ENCODE results near the gene NT5C1A. TPM values are rescaled to one million over a fixed set of nuclear protein-coding genes. Genes with fewer than 3 reads are reported as not detected.

NT5C1A gene
- total RNA-seq, 3 donors from 2014 or later, result 0.29 TPM; not detected in 2

GRCh38 chr1:39638965-39639304, 33.0 kb downstream of the NT5C1A start:
- no peak for DNase-seq (ENCODE audit: low spot score in 2 of 2)
- intact Hi-C loops (cut with DNase I; ENCODE audit: low total_unique reads), result no loop called here
- peak overlapping the region; percentile 47 to 65 (median 51) for H3K4me3 ChIP-seq
- H3K4me1 ChIP-seq, result no peaks in the 10 kb centered on the region
- peak overlapping the region; percentile 40 to 73 for H3K27ac ChIP-seq
- TF ChIP-seq, protein P1, sequence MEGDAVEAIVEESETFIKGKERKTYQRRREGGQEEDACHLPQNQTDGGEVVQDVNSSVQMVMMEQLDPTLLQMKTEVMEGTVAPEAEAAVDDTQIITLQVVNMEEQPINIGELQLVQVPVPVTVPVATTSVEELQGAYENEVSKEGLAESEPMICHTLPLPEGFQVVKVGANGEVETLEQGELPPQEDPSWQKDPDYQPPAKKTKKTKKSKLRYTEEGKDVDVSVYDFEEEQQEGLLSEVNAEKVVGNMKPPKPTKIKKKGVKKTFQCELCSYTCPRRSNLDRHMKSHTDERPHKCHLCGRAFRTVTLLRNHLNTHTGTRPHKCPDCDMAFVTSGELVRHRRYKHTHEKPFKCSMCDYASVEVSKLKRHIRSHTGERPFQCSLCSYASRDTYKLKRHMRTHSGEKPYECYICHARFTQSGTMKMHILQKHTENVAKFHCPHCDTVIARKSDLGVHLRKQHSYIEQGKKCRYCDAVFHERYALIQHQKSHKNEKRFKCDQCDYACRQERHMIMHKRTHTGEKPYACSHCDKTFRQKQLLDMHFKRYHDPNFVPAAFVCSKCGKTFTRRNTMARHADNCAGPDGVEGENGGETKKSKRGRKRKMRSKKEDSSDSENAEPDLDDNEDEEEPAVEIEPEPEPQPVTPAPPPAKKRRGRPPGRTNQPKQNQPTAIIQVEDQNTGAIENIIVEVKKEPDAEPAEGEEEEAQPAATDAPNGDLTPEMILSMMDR (IDR thresholded peaks at IDR 0.05), result no peak
- TF ChIP-seq POLR2AphosphoS5 (IDR thresholded peaks at IDR 0.05) (no peak), POLR2A (IDR thresholded peaks at IDR 0.05) (no peak)
- H3K36me3 ChIP-seq, result no peaks in the 10 kb centered on the region
- H3K9me3 ChIP-seq, result no peaks in the 10 kb centered on the region
- H3K27me3 ChIP-seq, result peaks cover 0 to 48% of the 10 kb centered on the region in 2 donors

GRCh38 chr1:39637361-39637760, 34.5 kb downstream of the NT5C1A start:
- Histone ChIP-seq H3K27ac (no peak overlapping the region), H3K9me3 (no peaks in the 10 kb centered on the region), H3K4me3 (peak overlapping the region in 1 of 3 donors; percentile 47), H3K27me3 (peaks cover 0 to 52% of the 10 kb centered on the region in 2 donors), H3K4me1 (no peaks in the 10 kb centered on the region), H3K36me3 (no peaks in the 10 kb centered on the region)
- intact Hi-C loops (cut with DNase I; ENCODE audit: low total_unique reads), result no loop called here
- no peak for TF ChIP-seq POLR2A (IDR thresholded peaks at IDR 0.05)
- TF ChIP-seq, protein P1 (IDR thresholded peaks at IDR 0.05), result no peak
- no peak for TF ChIP-seq POLR2AphosphoS5 (IDR thresholded peaks at IDR 0.05)
- no peak for DNase-seq (ENCODE audit: low spot score in 2 of 2)

GRCh38 chr1:39635871-39636210, 36.1 kb downstream of the NT5C1A start:
- Histone ChIP-seq H3K4me1 (no peaks in the 10 kb centered on the region), H3K9me3 (no peaks in the 10 kb centered on the region), H3K36me3 (no peaks in the 10 kb centered on the region), H3K27ac (peak overlapping the region in 1 of 2 donors; percentile 34), H3K27me3 (peaks cover 0 to 52% of the 10 kb centered on the region in 2 donors), H3K4me3 (no peak overlapping the region)
- TF ChIP-seq POLR2A (IDR thresholded peaks at IDR 0.05) (no peak), POLR2AphosphoS5 (IDR thresholded peaks at IDR 0.05) (no peak)
- TF ChIP-seq, protein P1 (IDR thresholded peaks at IDR 0.05), result no peak
- no peak for DNase-seq (ENCODE audit: low spot score in 2 of 2)
- intact Hi-C loops (cut with DNase I; ENCODE audit: low total_unique reads), result no loop called here

DNA sequence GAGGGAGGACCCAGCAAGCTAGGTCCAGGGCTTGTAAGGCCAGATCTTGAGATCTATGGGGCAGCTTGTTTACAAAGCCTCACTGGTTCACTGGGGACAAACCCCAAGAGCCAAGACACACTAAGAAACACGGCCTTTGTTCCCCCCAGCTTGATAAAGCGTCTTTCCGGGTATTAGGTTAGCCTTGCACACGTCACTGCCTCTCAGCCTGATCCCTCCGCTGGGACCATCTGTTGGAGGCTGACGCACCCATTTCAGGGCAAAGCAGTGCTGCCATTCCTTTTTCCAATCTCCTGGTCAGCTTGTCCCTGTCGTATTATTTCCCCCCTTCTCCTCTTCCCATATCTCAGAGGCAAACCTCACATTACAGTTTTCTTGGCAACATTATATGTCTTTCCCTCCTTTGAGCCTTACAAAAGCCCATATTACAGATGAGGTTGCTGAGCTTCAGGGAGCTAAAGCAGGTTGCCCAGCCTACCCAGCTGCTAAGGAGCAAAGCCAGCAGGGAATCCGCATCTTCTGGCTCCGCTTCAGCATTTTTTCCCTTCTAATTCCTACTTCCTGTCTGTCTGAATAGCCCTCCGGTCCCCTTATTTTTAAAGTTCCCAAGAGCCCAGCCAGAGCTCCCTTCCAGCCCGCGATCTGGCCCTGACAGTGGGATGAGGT, 36.6 kb downstream of the NT5C1A start:
- H3K27me3 ChIP-seq, result peaks cover 0 to 50% of the 10 kb centered on the region in 2 donors
- TF ChIP-seq, protein P1 (IDR thresholded peaks at IDR 0.05), result no peak
- TF ChIP-seq POLR2A (IDR thresholded peaks at IDR 0.05) (no peak), POLR2AphosphoS5 (IDR thresholded peaks at IDR 0.05) (peak in 1 of 3 donors; percentile 29)
- no peaks in the 10 kb centered on the region for H3K4me1 ChIP-seq
- intact Hi-C loops (cut with DNase I; ENCODE audit: low total_unique reads), result no loop called here
- DNase-seq (ENCODE audit: low spot score in 2 of 2), result no peak
- H3K27ac ChIP-seq, result peak overlapping the region in 1 of 2 donors; percentile 34
- no peak overlapping the region for H3K4me3 ChIP-seq
- no peaks in the 10 kb centered on the region for H3K36me3 ChIP-seq
- H3K9me3 ChIP-seq, result no peaks in the 10 kb centered on the region

- intact Hi-C loops (cut with DNase I; ENCODE audit: low total_unique reads), result loop anchor here (5.0 kb wide), 1 partner anchor 439 kb away; no protein-coding TSS in a partner anchor
These were observed 38.5 kb downstream of the NT5C1A start for GRCh38 chr1:39633422-39633821.

More at GRCh38 chr1:39633422-39633821, 38.5 kb downstream of the NT5C1A start:
- TF ChIP-seq POLR2AphosphoS5 (IDR thresholded peaks at IDR 0.05), result no peak
- TF ChIP-seq, protein P1 (IDR thresholded peaks at IDR 0.05), result no peak
- TF ChIP-seq POLR2A (IDR thresholded peaks at IDR 0.05), result no peak
- peaks cover 0 to 32% of the 10 kb centered on the region in 2 donors for H3K27me3 ChIP-seq
- no peaks in the 10 kb centered on the region for H3K36me3 ChIP-seq
- H3K27ac ChIP-seq, result peak overlapping the region in 1 of 2 donors; percentile 49
- H3K9me3 ChIP-seq, result no peaks in the 10 kb centered on the region
- DNase-seq (ENCODE audit: low spot score in 2 of 2), result no peak
- no peaks in the 10 kb centered on the region for H3K4me1 ChIP-seq
- H3K4me3 ChIP-seq, result peak overlapping the region in 2 of 3 donors; percentile 34 to 55

Data from breast epithelium (tissue), 4 donors.